GM11168 (cell line): ENCODE results near the gene IGLL5.

Experiments used
- in situ Hi-C: fragments of 300-500 bp; cut with MboI; formaldehyde crosslinking; loops from one replicate; pipeline ENCODE4 v1.12.0; 2022; ENCODE audit warnings: low sequenced_read_pairs; ENCODE audit not compliant: unreplicated experiment

IGLL5 gene

DNA sequence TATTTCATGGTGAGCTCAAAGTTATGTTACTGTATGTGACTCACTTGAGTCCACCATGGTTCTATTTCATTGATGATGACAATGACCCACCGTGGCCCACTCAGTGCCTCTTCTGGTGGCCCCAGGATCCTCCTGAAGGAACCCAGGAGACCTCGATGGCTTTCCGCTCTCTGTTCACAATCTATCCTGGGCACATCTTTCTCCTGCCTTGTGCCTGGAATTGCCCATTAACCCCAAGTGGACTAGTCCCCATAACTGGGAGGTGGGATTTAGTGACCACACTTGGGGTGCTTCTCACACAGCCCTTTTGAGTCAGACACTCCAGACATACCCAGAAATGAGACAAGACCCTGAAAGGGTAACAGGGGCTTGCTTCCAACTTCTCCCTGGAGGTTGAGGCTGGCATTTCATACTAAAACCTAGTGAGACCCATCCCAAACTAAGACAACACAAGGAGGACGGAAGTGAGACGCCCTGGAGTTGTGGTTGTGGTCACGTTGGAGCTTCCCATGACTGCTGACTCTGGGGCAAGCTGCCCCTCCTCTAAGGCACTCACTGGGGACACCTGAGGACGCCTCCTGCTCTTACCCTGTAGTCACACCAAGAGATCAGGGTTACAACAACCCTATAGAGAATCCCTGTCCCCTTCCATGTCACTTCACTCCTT lies 22.1 kb downstream of the IGLL5 start:
- in situ Hi-C loops = no loop called here

- in situ Hi-C loops = no loop called here
Observed at GRCh38 chr22:22910272-22911240, 22.9 kb downstream of the IGLL5 start.

DNA sequence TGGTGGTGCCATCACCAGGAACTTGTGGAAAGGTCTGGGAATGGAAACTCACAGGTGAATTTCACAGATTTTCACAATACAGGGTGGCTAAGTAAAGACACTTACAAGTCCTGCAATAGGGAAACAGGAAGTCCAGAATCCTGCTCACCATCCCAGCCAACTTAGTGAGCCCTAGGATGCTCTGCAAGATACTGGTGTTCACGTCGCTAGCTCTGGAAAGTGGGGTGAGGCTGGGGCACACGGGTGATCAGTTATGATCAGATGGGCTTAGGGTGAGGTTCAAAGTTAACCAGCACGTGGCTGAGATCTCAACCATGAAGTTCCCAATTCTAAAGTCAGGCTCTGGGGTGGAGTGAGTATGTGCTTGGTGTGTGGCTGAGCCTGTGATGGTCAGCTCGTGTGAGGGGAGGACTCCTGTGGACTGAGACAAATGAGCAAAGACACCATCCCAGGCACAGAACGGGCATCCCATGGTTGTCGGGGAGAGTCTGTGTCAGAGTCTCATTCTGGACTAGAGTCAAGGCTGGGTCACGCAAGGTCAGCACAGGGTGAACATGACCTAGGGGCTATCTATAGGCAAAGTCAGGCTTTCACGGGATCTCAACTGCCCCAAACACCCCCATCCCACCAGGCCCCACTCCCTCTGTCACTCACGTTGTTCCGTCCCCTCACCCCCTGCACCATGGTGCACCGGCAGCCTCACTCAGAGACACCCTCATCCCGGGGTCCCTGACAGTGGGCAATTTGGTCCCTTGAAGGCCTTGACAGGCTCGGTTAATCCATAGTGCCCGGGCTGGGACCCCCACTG lies 23.9 kb downstream of the IGLL5 start:
- in situ Hi-C loops = no loop called here

DNA sequence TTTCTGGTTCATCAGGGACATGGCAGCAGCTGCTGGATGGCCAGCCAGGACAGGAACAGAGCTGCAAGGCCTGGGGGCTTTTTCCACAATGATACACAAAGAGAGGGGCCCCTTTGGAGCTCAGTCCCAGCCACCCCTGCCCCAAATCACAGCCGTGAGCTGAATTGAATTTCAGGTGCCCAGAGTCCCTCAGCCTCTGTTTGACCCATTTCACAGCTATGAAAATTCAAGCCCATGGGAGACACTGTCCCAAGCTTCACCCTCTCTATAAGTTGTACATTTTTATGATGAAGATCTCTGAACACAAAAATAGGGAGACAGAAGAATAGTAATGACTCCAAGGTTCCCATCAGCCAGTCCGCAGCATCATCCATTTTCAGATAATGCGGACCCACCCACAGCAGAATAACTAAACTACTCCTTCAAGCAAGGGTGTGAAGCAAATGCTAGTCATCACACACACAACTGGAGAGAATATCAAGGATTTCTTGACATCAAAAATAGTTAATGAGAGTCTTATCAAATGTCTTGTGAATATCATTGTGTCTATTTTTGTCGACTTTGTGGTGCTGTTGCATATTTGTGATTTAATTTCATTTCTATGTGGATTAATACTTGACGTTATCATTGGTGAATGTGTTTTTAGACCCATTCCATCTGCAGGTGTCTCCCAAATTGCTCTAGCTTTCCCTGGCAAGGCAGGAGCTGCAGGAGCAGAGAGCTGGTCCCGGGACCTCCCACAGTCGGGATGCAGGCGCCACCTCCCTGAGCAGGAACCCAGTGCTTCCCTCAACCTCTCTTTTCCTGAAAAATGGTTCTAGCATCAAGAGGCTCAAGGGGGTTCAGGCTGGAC lies 24.7 kb downstream of the IGLL5 start:
- in situ Hi-C loops = no loop called here

GRCh38 chr22:22912988-22913253 lies 25.3 kb downstream of the IGLL5 start:
- in situ Hi-C loops = no loop called here

GRCh38 chr22:22913989-22914388 lies 26.4 kb downstream of the IGLL5 start:
- in situ Hi-C loops = no loop called here

GRCh38 chr22:22914726-22915669 lies 27.4 kb downstream of the IGLL5 start:
- in situ Hi-C loops = no loop called here

DNA sequence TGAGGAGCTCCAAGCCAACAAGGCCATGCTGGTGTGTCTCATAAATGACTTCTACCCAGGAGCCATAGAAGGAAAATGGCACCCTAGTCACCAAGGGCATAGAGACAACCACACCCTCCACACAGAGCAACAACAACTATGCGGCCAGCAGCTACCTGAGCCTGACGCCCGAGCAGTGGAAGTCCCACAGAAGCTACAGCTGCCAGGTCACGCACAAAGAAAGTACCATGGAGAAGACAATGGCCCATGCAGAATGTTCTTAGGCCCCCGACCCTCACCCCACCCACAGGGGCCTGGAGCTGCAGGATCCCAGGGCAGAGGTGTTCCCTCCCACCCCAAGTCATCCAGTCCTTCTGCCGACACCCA lies 28.0 kb downstream of the IGLL5 start:
- in situ Hi-C loops = no loop called here

- in situ Hi-C loops = no loop called here
Observed at GRCh38 chr22:22916215-22916951, 28.8 kb downstream of the IGLL5 start.

DNA sequence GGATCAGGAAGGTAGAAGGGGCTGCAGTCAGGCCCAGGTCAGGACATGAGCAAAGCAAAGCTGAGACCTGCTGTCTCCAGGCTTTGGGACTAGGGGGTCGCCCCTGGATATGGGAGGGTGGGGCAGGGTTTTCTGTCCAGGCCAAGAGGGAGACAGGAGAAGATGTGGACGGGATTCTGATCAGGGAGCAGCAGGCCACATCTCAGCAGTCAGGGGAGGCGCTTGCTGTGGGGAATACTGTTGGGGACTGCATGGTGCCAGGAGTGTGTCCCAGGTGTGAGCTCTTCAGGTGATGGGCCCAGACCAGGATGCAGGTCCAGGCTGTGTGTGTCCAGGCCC lies 29.3 kb downstream of the IGLL5 start:
- in situ Hi-C loops = no loop called here

- in situ Hi-C loops = no loop called here
Observed at GRCh38 chr22:22917377-22917776, 29.8 kb downstream of the IGLL5 start.

DNA sequence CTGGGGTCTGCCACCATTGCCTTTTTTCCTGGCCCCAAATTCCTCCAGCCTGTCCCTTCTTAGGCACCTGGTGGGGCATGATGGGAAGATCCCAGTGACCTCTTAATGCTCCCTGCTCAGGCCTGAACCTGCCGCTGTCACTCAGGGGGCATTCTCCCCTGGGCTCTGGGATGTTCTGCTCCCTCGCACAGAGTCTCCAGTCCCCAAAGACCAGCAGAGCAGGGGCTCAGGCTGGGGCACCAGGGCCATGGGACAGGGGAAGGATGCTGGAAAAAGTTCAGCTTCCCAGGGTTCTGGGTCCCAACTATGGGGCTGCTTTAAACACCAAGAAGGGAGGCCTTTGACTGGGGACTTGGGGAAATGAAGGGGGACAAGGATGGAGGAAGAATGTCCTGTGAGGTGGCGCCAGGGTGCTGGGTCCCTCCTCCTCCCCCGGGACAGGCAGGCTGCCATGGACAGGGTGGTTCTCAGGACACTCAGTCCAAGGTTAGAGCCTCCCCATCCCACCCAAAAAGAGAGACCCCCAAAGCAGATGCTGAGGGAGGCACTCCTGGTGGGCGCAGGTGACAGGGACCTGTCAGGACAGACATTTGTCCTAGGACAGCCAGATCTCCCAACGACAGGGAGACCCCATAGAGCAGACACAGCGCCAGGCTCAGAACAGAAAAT lies 30.8 kb downstream of the IGLL5 start:
- in situ Hi-C loops = no loop called here

DNA sequence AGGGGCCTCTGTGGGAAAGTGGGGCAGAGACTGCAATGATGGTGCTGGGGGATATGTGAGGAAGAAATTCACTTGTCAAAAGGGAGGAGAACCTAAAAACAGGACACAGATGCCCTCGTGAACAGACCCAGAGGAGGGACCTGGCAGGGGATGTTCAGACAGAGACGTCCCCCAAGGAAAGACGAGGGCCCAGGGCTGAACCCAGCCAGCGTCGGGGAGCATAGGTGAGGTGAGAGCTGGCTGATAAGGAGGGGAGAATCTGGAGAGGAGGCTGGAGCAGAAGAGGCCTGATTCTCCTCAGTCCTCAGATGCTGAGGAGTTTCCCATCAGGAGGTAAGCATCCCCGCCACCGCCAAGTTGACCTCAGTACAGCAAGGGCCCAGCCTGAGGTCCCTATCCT lies 31.4 kb downstream of the IGLL5 start:
- in situ Hi-C loops = no loop called here

DNA sequence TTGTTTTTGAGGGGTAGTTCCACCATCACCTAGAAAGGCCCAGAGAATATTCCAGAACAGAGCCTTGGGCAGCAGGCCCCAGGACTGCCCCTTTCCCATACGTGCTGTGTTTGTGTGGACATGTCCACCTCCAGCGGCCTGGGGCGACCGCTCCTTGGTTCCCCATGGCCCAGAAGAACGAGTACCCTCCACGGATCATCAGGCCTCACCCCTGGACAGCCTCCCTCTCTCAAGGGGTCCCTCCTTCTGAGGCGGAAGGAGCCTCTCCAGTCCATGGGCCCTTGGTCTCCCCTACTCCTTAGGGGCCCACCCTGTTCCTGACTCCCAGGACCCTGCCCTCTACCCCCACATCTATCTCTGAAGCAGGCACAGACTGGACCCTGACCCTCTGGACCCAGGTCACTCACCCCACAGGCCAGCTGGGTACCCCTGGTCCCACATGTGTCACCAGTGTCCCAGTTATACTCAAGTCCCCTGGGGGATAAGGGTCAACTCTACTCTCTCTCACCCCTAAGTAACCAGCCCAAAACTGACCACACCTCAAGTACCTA lies 32.6 kb downstream of the IGLL5 start:
- in situ Hi-C loops = no loop called here

- in situ Hi-C loops = no loop called here
Observed at GRCh38 chr22:22920910-22921550, 33.4 kb downstream of the IGLL5 start.

GRCh38 chr22:22921575-22921974 lies 34.0 kb downstream of the IGLL5 start:
- in situ Hi-C loops = no loop called here
